C4-2B (cell line): ENCODE measurements around the gene SH2D6.

ENCODE experiments used
- H3K27ac ChIP-seq: fragments of 450-650 bp; 2 replicates; pipeline ENCODE4 v1.5.1; 2017
- CTCF ChIP-seq: fragments of 450-650 bp; conservative IDR thresholded peaks from 2 replicates; pipeline ENCODE4 v1.5.1; 2017; ENCODE audit warnings: mild to moderate bottlenecking
- ZFX ChIP-seq: fragments of 450-650 bp; IDR thresholded peaks from 2 replicates; pipeline ENCODE4 v1.6.1; 2017

The SH2D6 gene

GRCh38 chr2:85439986-85440385 is 21.5 kb downstream of the SH2D6 start:
- no peak for TF ChIP-seq ZFX
- no peak for TF ChIP-seq CTCF
- no peak overlapping the region for H3K27ac ChIP-seq

GRCh38 chr2:85440729-85441128 is 22.2 kb downstream of the SH2D6 start:
- no peak overlapping the region for H3K27ac ChIP-seq
- TF ChIP-seq CTCF: no peak
- no peak for TF ChIP-seq ZFX

- no peak for TF ChIP-seq CTCF
- TF ChIP-seq ZFX: no peak
These were observed 23.4 kb downstream of the SH2D6 start for GRCh38 chr2:85441864-85442263.

GRCh38 chr2:85444629-85445172 is 26.2 kb downstream of the SH2D6 start:
- TF ChIP-seq CTCF (no peak), ZFX (no peak)
- H3K27ac ChIP-seq: 0 out of 2 replicates have a peak overlapping the region, but pooled peaks have one; percentile 20

More at GRCh38 chr2:85441864-85442263, 23.4 kb downstream of the SH2D6 start:
- no peak overlapping the region for H3K27ac ChIP-seq

- TF ChIP-seq ZFX (no peak), CTCF (no peak)
- peak overlapping the region; percentile 20 for H3K27ac ChIP-seq
These were observed 27.1 kb downstream of the SH2D6 start for GRCh38 chr2:85445316-85446295.

- H3K27ac ChIP-seq: peak overlapping the region; percentile 20
These were observed 28.0 kb downstream of the SH2D6 start for GRCh38 chr2:85446296-85447221.

More at GRCh38 chr2:85446296-85447221, 28.0 kb downstream of the SH2D6 start:
- TF ChIP-seq CTCF (no peak), ZFX (no peak)
